Measurements from ENCODE around the gene CRYGS.

Gene CRYGS

GRCh38 chr3:186519021-186519658 lies 25.0 kb downstream of the CRYGS start:
- H3K4me3 ChIP-seq (ENCODE audit: low read length): no peak overlapping the region
- H3K27me3 ChIP-seq (ENCODE audit: control insufficient read depth, low read length): no peaks in the 10 kb centered on the region
- TF ChIP-seq EZH2phosphoT487 (IDR thresholded peaks at IDR 0.05; ENCODE audit: borderline replicate concordance, low read length) (no peak), CTCF (IDR thresholded peaks at IDR 0.05; ENCODE audit: low read depth, low read length, poor library complexity, severe bottlenecking) (no peak)
- no peaks in the 10 kb centered on the region for H3K9me2 ChIP-seq (replicated peaks; ENCODE audit: control insufficient read depth, low read length)
- H4K20me1 ChIP-seq (ENCODE audit: control insufficient read depth, insufficient read depth, low read depth, low read length): no peaks in the 10 kb centered on the region
- H3K27ac ChIP-seq (ENCODE audit: low read depth, low read length): no peak overlapping the region
- H3F3A ChIP-seq (ENCODE audit: control insufficient read depth, insufficient read depth): peaks cover 3% of the 10 kb centered on the region; the same call in 1 of the 2 replicates
- no peaks in the 10 kb centered on the region for H3K9me3 ChIP-seq (ENCODE audit: control insufficient read depth, insufficient read depth, low read length)
- H3K36me3 ChIP-seq (ENCODE audit: control insufficient read depth, low read length): no peaks in the 10 kb centered on the region
- H3K79me2 ChIP-seq (ENCODE audit: control insufficient read depth, low read length): no peaks in the 10 kb centered on the region
- peaks cover 67% of the 10 kb centered on the region for H3K4me1 ChIP-seq (ENCODE audit: control insufficient read depth, low read length)
- peak overlapping the region; percentile 41 for H3K4me2 ChIP-seq (ENCODE audit: low read length)

- H3K9me2 ChIP-seq (replicated peaks; ENCODE audit: control insufficient read depth, low read length): no peaks in the 10 kb centered on the region
- no peak overlapping the region for H3K4me2 ChIP-seq (ENCODE audit: low read length)
- H3K9me3 ChIP-seq (ENCODE audit: control insufficient read depth, insufficient read depth, low read length): no peaks in the 10 kb centered on the region
- no peak for TF ChIP-seq EZH2phosphoT487 (IDR thresholded peaks at IDR 0.05; ENCODE audit: borderline replicate concordance, low read length)
- TF ChIP-seq CTCF (IDR thresholded peaks at IDR 0.05; ENCODE audit: low read depth, low read length, poor library complexity, severe bottlenecking): no peak
- peaks cover 3% of the 10 kb centered on the region; the same call in 1 of the 2 replicates for H3F3A ChIP-seq (ENCODE audit: control insufficient read depth, insufficient read depth)
- no peaks in the 10 kb centered on the region for H3K79me2 ChIP-seq (ENCODE audit: control insufficient read depth, low read length)
- H3K27me3 ChIP-seq (ENCODE audit: control insufficient read depth, low read length): no peaks in the 10 kb centered on the region
- no peaks in the 10 kb centered on the region for H3K36me3 ChIP-seq (ENCODE audit: control insufficient read depth, low read length)
- H4K20me1 ChIP-seq (ENCODE audit: control insufficient read depth, insufficient read depth, low read depth, low read length): no peaks in the 10 kb centered on the region
- H3K4me3 ChIP-seq (ENCODE audit: low read length): no peak overlapping the region
- H3K4me1 ChIP-seq (ENCODE audit: control insufficient read depth, low read length): peaks cover 52% of the 10 kb centered on the region
- no peak overlapping the region for H3K27ac ChIP-seq (ENCODE audit: low read depth, low read length)
These were observed 27.0 kb downstream of the CRYGS start for GRCh38 chr3:186517218-186517617.

- no peak overlapping the region for H3K4me2 ChIP-seq (ENCODE audit: low read length)
- H3K4me3 ChIP-seq (ENCODE audit: low read length): no peak overlapping the region
- H3K9me2 ChIP-seq (replicated peaks; ENCODE audit: control insufficient read depth, low read length): no peaks in the 10 kb centered on the region
- no peaks in the 10 kb centered on the region for H4K20me1 ChIP-seq (ENCODE audit: control insufficient read depth, insufficient read depth, low read depth, low read length)
- H3F3A ChIP-seq (ENCODE audit: control insufficient read depth, insufficient read depth): peaks cover 3% of the 10 kb centered on the region; the same call in 1 of the 2 replicates
- H3K79me2 ChIP-seq (ENCODE audit: control insufficient read depth, low read length): no peaks in the 10 kb centered on the region
- no peak overlapping the region for H3K27ac ChIP-seq (ENCODE audit: low read depth, low read length)
- H3K4me1 ChIP-seq (ENCODE audit: control insufficient read depth, low read length): peaks cover 46% of the 10 kb centered on the region
- H3K9me3 ChIP-seq (ENCODE audit: control insufficient read depth, insufficient read depth, low read length): no peaks in the 10 kb centered on the region
- TF ChIP-seq CTCF (IDR thresholded peaks at IDR 0.05; ENCODE audit: low read depth, low read length, poor library complexity, severe bottlenecking) (no peak), EZH2phosphoT487 (IDR thresholded peaks at IDR 0.05; ENCODE audit: borderline replicate concordance, low read length) (no peak)
- H3K27me3 ChIP-seq (ENCODE audit: control insufficient read depth, low read length): no peaks in the 10 kb centered on the region
- no peaks in the 10 kb centered on the region for H3K36me3 ChIP-seq (ENCODE audit: control insufficient read depth, low read length)
These were observed 27.5 kb downstream of the CRYGS start for GRCh38 chr3:186516646-186517045.
